Stimulated activated memory B cell treated with anti-CD40 and anti-IgM and Interleukin-4, amounts not matched to agents 10 μg/mL and 1 μg/mL and 100 μg/mL, for 72 hours (primary cell): Measurements from ENCODE around the gene STK31.
"Not testable (repeated sequence)": the region's sequence is repeated elsewhere in the genome, so short reads cannot be mapped to it uniquely, and the experiment has no call there.

Experiments
- ATAC-seq: fragments of 150-1000 bp; cut with Tn5 transposase; 2 replicates; pipeline ENCODE4 v1.10.0; 2021
- H3K27ac Mint-ChIP-seq: one replicate; pipeline ENCODE4 v1.8.0; 2022; ENCODE audit warnings: mild to moderate bottlenecking, mixed read lengths
- H3K27me3 Mint-ChIP-seq: one replicate; pipeline ENCODE4 v1.8.0; 2022; ENCODE audit warnings: mixed read lengths
- H3K36me3 Mint-ChIP-seq: one replicate; pipeline ENCODE4 v1.8.0; 2022; ENCODE audit warnings: mixed read lengths
- H3K4me1 Mint-ChIP-seq: one replicate; pipeline ENCODE4 v1.8.0; 2022; ENCODE audit warnings: mixed read lengths
- H3K4me3 Mint-ChIP-seq: one replicate; pipeline ENCODE4 v1.8.0; 2022; ENCODE audit warnings: mild to moderate bottlenecking, moderate library complexity, mixed read lengths
- H3K9me3 Mint-ChIP-seq: one replicate; pipeline ENCODE4 v1.8.0; 2022; ENCODE audit warnings: mixed read lengths

The STK31 gene

GRCh38 chr7:23710000-23710399 lies at the start of gene STK31:
Gene STK31, plus strand, starts transcription at chr7:23710219. Its CDS starts 67 bp downstream, at chr7:23710286.
- H3K36me3 Mint-ChIP-seq, result peaks cover 17% of the 10 kb centered on the region
- H3K27me3 Mint-ChIP-seq, result no peaks in the 10 kb centered on the region

GRCh38 chr7:23661385-23661784 lies 48.6 kb upstream of the STK31 start:
- Mint-ChIP-seq H3K9me3 (peaks cover 9% of the 10 kb centered on the region), H3K27me3 (no peaks in the 10 kb centered on the region), H3K4me1 (no peaks in the 10 kb centered on the region), H3K4me3 (no peak overlapping the region), H3K36me3 (peaks cover 12% of the 10 kb centered on the region), H3K27ac (no peak overlapping the region)
- ATAC-seq, result no peak

More at GRCh38 chr7:23710000-23710399, at the start of gene STK31:
- H3K4me3 Mint-ChIP-seq, result no peak within 1 kb of the TSS
- no peak within 1 kb of the TSS for H3K27ac Mint-ChIP-seq
- peaks cover 5% of the 10 kb centered on the region for H3K4me1 Mint-ChIP-seq
- peak; percentile 31 for ATAC-seq
- H3K9me3 Mint-ChIP-seq, result peaks cover 9% of the 10 kb centered on the region

- Mint-ChIP-seq H3K9me3 (peaks cover 7% of the 10 kb centered on the region), H3K4me3 (no peak overlapping the region), H3K27me3 (no peaks in the 10 kb centered on the region), H3K36me3 (peaks cover 6% of the 10 kb centered on the region), H3K27ac (no peak overlapping the region), H3K4me1 (no peaks in the 10 kb centered on the region)
- ATAC-seq, result no peak
Measured at GRCh38 chr7:23662124-23662983, 47.7 kb upstream of the STK31 start.

- Mint-ChIP-seq H3K27me3 (no peaks in the 10 kb centered on the region), H3K4me3 (no peak overlapping the region), H3K9me3 (peaks cover 7% of the 10 kb centered on the region), H3K36me3 (peaks cover 6% of the 10 kb centered on the region), H3K27ac (no peak overlapping the region), H3K4me1 (no peaks in the 10 kb centered on the region)
- no peak for ATAC-seq
Measured at GRCh38 chr7:23662984-23663313, 47.1 kb upstream of the STK31 start.

- Mint-ChIP-seq H3K4me1 (no peaks in the 10 kb centered on the region), H3K9me3 (peaks cover 3% of the 10 kb centered on the region), H3K27ac (no peak overlapping the region), H3K36me3 (no peaks in the 10 kb centered on the region), H3K4me3 (no peak overlapping the region), H3K27me3 (no peaks in the 10 kb centered on the region)
- no peak for ATAC-seq
Measured at GRCh38 chr7:23664122-23664521, 45.9 kb upstream of the STK31 start.

GRCh38 chr7:23672033-23672432 lies 38.0 kb upstream of the STK31 start:
- no peaks in the 10 kb centered on the region for H3K27me3 Mint-ChIP-seq
- H3K36me3 Mint-ChIP-seq, result no peaks in the 10 kb centered on the region
- no peaks in the 10 kb centered on the region for H3K9me3 Mint-ChIP-seq
- H3K27ac Mint-ChIP-seq, result no peak overlapping the region
- no peak for ATAC-seq
- no peak overlapping the region for H3K4me3 Mint-ChIP-seq
- H3K4me1 Mint-ChIP-seq, result no peaks in the 10 kb centered on the region

- Mint-ChIP-seq H3K36me3 (no peaks in the 10 kb centered on the region), H3K4me3 (peak within 1 kb of the TSS; percentile 90), H3K4me1 (peaks cover 19% of the 10 kb centered on the region), H3K27ac (peak within 1 kb of the TSS; percentile 84), H3K9me3 (no peaks in the 10 kb centered on the region), H3K27me3 (no peaks in the 10 kb centered on the region)
- peak; percentile 99 for ATAC-seq
Measured at GRCh38 chr7:23679898-23680413, 30.1 kb upstream of the STK31 start, which contains the start of gene FAM221A. Gene FAM221A, plus strand, starts transcription at chr7:23680199. Its CDS starts 20 bp downstream, at chr7:23680219.

GRCh38 chr7:23680414-23681405 lies 29.3 kb upstream of the STK31 start:
- peak; percentile 59 for ATAC-seq
- H3K27me3 Mint-ChIP-seq, result no peaks in the 10 kb centered on the region

GRCh38 chr7:23684041-23684440 lies 26.0 kb upstream of the STK31 start:
- not testable (repeated sequence) for H3K4me3 Mint-ChIP-seq, ATAC-seq, H3K27me3 Mint-ChIP-seq, H3K9me3 Mint-ChIP-seq, H3K36me3 Mint-ChIP-seq, H3K27ac Mint-ChIP-seq
- peaks cover 15% of the 10 kb centered on the region for H3K4me1 Mint-ChIP-seq

More at GRCh38 chr7:23680414-23681405, 29.3 kb upstream of the STK31 start:
- H3K4me1 Mint-ChIP-seq, result peaks cover 19% of the 10 kb centered on the region
- H3K9me3 Mint-ChIP-seq, result no peaks in the 10 kb centered on the region
- H3K36me3 Mint-ChIP-seq, result no peaks in the 10 kb centered on the region
- H3K4me3 Mint-ChIP-seq, result peak overlapping the region; percentile 90
- H3K27ac Mint-ChIP-seq, result peak overlapping the region; percentile 84

- peaks cover 17% of the 10 kb centered on the region for H3K36me3 Mint-ChIP-seq
- H3K4me1 Mint-ChIP-seq, result peaks cover 4% of the 10 kb centered on the region
- no peaks in the 10 kb centered on the region for H3K27me3 Mint-ChIP-seq
- peak overlapping the region; percentile 32 for H3K27ac Mint-ChIP-seq
- H3K9me3 Mint-ChIP-seq, result no peaks in the 10 kb centered on the region
- no peak for ATAC-seq
- H3K4me3 Mint-ChIP-seq, result no peak overlapping the region
Measured at GRCh38 chr7:23685731-23686130, 24.3 kb upstream of the STK31 start.

- H3K36me3 Mint-ChIP-seq, result peaks cover 25% of the 10 kb centered on the region
- H3K9me3 Mint-ChIP-seq, result no peaks in the 10 kb centered on the region
- ATAC-seq, result no peak
- no peaks in the 10 kb centered on the region for H3K4me1 Mint-ChIP-seq
- no peak overlapping the region for H3K27ac Mint-ChIP-seq
- H3K4me3 Mint-ChIP-seq, result no peak overlapping the region
- no peaks in the 10 kb centered on the region for H3K27me3 Mint-ChIP-seq
Measured at GRCh38 chr7:23687011-23687410, 23.0 kb upstream of the STK31 start.

GRCh38 chr7:23689165-23689564 lies 20.9 kb upstream of the STK31 start:
- H3K4me3 Mint-ChIP-seq, result no peak overlapping the region
- no peaks in the 10 kb centered on the region for H3K4me1 Mint-ChIP-seq
- H3K27me3 Mint-ChIP-seq, result no peaks in the 10 kb centered on the region
- no peak overlapping the region for H3K27ac Mint-ChIP-seq
- ATAC-seq, result no peak
- H3K36me3 Mint-ChIP-seq, result peaks cover 44% of the 10 kb centered on the region
- H3K9me3 Mint-ChIP-seq, result no peaks in the 10 kb centered on the region

GRCh38 chr7:23691320-23691719 lies 18.7 kb upstream of the STK31 start:
- peaks cover 48% of the 10 kb centered on the region for H3K36me3 Mint-ChIP-seq

GRCh38 chr7:23693224-23693623 lies 16.8 kb upstream of the STK31 start:
- no peaks in the 10 kb centered on the region for H3K27me3 Mint-ChIP-seq
- no peaks in the 10 kb centered on the region for H3K9me3 Mint-ChIP-seq
- peaks cover 8% of the 10 kb centered on the region for H3K4me1 Mint-ChIP-seq
- H3K4me3 Mint-ChIP-seq, result no peak overlapping the region
- ATAC-seq, result no peak
- H3K36me3 Mint-ChIP-seq, result peaks cover 46% of the 10 kb centered on the region
- H3K27ac Mint-ChIP-seq, result no peak overlapping the region

More at GRCh38 chr7:23691320-23691719, 18.7 kb upstream of the STK31 start:
- Mint-ChIP-seq H3K4me1 (no peaks in the 10 kb centered on the region), H3K27ac (no peak overlapping the region), H3K27me3 (no peaks in the 10 kb centered on the region), H3K4me3 (no peak overlapping the region), H3K9me3 (no peaks in the 10 kb centered on the region)
- ATAC-seq, result no peak

GRCh38 chr7:23696916-23697441 lies 13.0 kb upstream of the STK31 start:
- H3K36me3 Mint-ChIP-seq, result peaks cover 28% of the 10 kb centered on the region

More at GRCh38 chr7:23696916-23697441, 13.0 kb upstream of the STK31 start:
- no peaks in the 10 kb centered on the region for H3K9me3 Mint-ChIP-seq
- no peak for ATAC-seq
- H3K27ac Mint-ChIP-seq, result no peak overlapping the region
- H3K4me1 Mint-ChIP-seq, result peaks cover 8% of the 10 kb centered on the region
- no peak overlapping the region for H3K4me3 Mint-ChIP-seq
- no peaks in the 10 kb centered on the region for H3K27me3 Mint-ChIP-seq
